Gastroesophageal sphincter (tissue), 4 donors: Measurements from ENCODE around the gene TCF12. TPM values are rescaled to one million over a fixed set of nuclear protein-coding genes. Genes with fewer than 3 reads are reported as not detected.

Experiments
- ATAC-seq: fragments of 150-250 bp; one replicate; pipeline ENCODE4 v1.9.1; 2016; ENCODE audit warnings: mild to moderate bottlenecking, moderate library complexity
- H3K27ac ChIP-seq, 4 donors: fragments of 200-600 bp; sonication (generic) in 3 of 4; 1 replicate in 3 of 4; 2 replicates in 1 of 4; pipeline ENCODE4 v1.5.1; 2016 to 2019
- H3K27me3 ChIP-seq: fragments of 200-600 bp; sonication (generic); one replicate; pipeline ENCODE4 v1.5.1; 2019
- H3K36me3 ChIP-seq, 2 donors: fragments of 200-600 bp; sonication (generic); one replicate each; pipeline ENCODE4 v1.5.1; 2019; ENCODE audit warnings: control low read depth in 1 of 2
- H3K4me1 ChIP-seq, 3 donors: fragments of 200-600 bp; sonication (generic); 1 replicate in 2 of 3; 2 replicates in 1 of 3; pipeline ENCODE4 v1.5.1; 2016 to 2019; ENCODE audit warnings: control low read depth in 2 of 3
- H3K4me3 ChIP-seq, 2 donors: fragments of 200-600 bp; sonication (generic); one replicate each; pipeline ENCODE4 v1.5.1; 2019; ENCODE audit warnings: mild to moderate bottlenecking in 1 of 2, moderate library complexity in 1 of 2
- H3K9me3 ChIP-seq, 3 donors: fragments of 200-600 bp; sonication (generic); one replicate each; pipeline ENCODE4 v1.5.1; 2017 to 2019; ENCODE audit warnings: control low read depth in 2 of 3
- CTCF ChIP-seq, 4 experiments: fragments of 200-600 bp in 2 of 4; fragments of 450-650 bp in 2 of 4; sonication (generic) in 1 of 4; IDR thresholded peaks; one replicate each; pipeline ENCODE4 v1.5.1; 2017 to 2019; ENCODE audit warnings: antibody characterized with exemption in 4 of 4, mild to moderate bottlenecking in 2 of 4, moderate library complexity in 2 of 4
- EP300 ChIP-seq: sonication (generic); formaldehyde crosslinking; IDR thresholded peaks from one replicate; pipeline ENCODE4 v1.6.1; 2017; ENCODE audit warnings: antibody characterized with exemption, mild to moderate bottlenecking
- POLR2A ChIP-seq, 2 donors: fragments of 450-650 bp; IDR thresholded peaks; one replicate each; pipeline ENCODE4 v1.6.1; 2017; ENCODE audit warnings: antibody characterized with exemption in 2 of 2, mild to moderate bottlenecking in 2 of 2, moderate library complexity in 1 of 2
- POLR2AphosphoS5 ChIP-seq: sonication (generic); formaldehyde crosslinking; IDR thresholded peaks from one replicate; pipeline ENCODE4 v1.6.1; 2017; ENCODE audit warnings: antibody characterized with exemption
- WGBS, 2 donors: methylation state at CpG; one replicate each; pipeline ENCODE4 v1.1.5; 2018; ENCODE audit warnings: low coverage in 1 of 2; 5-methylcytosine and 5-hydroxymethylcytosine counted together
- total RNA-seq, 4 donors: library from RNA; depleted of rRNA; stranded (reverse); fragments of >200 nt; gene quantifications; one replicate each; pipeline ENCODE4 v1.1.0, GENCODE V29; 2016

The TCF12 gene
- total RNA-seq, 4 donors from 2014 or later = 78.1 to 194 (median 154) TPM

GRCh38 chr15:57237676-57238075, 319.2 kb downstream of the TCF12 start:
- Histone ChIP-seq H3K4me1 (no peaks in the 10 kb centered on the region), H3K27ac (no peak overlapping the region), H3K9me3 (no peaks in the 10 kb centered on the region), H3K36me3 (peaks cover 7 to 46% of the 10 kb centered on the region in 2 donors), H3K4me3 (no peak overlapping the region), H3K27me3 (no peaks in the 10 kb centered on the region)
- no peak for TF ChIP-seq POLR2AphosphoS5
- TF ChIP-seq POLR2A (IDR thresholded peaks at IDR 0.05) = no peak
- no peak for TF ChIP-seq CTCF (IDR thresholded peaks at IDR 0.05)
- no peak for TF ChIP-seq EP300
- no peak for ATAC-seq
- 86 to 88% methylated on average over 1 of the region's 1 CpG for WGBS, 2 donors

GRCh38 chr15:57245130-57245529, 326.7 kb downstream of the TCF12 start:
- no peak for ATAC-seq
- Histone ChIP-seq H3K4me3 (no peak overlapping the region), H3K4me1 (no peaks in the 10 kb centered on the region), H3K27me3 (no peaks in the 10 kb centered on the region), H3K27ac (no peak overlapping the region), H3K36me3 (peaks cover 0 to 70% of the 10 kb centered on the region in 2 donors), H3K9me3 (no peaks in the 10 kb centered on the region)
- WGBS, 2 donors = 34 to 57% methylated on average over 1 to 2 of the region's 3 CpGs
- TF ChIP-seq CTCF (IDR thresholded peaks at IDR 0.05) = no peak
- no peak for TF ChIP-seq EP300
- TF ChIP-seq POLR2A (IDR thresholded peaks at IDR 0.05) = no peak
- TF ChIP-seq POLR2AphosphoS5 = no peak

DNA sequence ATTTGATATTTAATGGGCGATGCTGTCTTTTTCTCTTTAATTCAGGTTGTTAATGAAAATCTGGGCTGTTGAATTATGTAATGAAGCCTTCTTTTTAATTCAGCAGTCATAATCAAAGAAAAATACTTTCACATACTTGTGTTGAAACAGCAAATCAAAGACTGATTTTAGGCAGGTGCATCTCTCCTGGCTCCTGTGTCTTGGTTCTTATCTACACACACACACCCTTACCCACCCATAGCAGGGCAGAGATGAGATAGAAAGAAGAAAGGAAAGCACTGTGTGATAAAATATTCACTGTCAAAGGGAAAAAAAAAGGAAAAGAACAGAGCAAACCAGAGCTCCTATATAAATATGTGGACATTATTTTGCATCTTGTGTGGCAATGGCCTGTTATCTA, 327.3 kb downstream of the TCF12 start:
- 85 to 100% methylated on average over 1 of the region's 1 CpG for WGBS, 2 donors
- Histone ChIP-seq H3K9me3 (no peaks in the 10 kb centered on the region), H3K27me3 (no peaks in the 10 kb centered on the region), H3K36me3 (peaks cover 0 to 69% of the 10 kb centered on the region in 2 donors), H3K4me1 (no peaks in the 10 kb centered on the region), H3K27ac (no peak overlapping the region), H3K4me3 (no peak overlapping the region)
- no peak for ATAC-seq
- no peak for TF ChIP-seq CTCF (IDR thresholded peaks at IDR 0.05)
- TF ChIP-seq POLR2A (IDR thresholded peaks at IDR 0.05) = no peak
- TF ChIP-seq EP300 = no peak
- no peak for TF ChIP-seq POLR2AphosphoS5

DNA sequence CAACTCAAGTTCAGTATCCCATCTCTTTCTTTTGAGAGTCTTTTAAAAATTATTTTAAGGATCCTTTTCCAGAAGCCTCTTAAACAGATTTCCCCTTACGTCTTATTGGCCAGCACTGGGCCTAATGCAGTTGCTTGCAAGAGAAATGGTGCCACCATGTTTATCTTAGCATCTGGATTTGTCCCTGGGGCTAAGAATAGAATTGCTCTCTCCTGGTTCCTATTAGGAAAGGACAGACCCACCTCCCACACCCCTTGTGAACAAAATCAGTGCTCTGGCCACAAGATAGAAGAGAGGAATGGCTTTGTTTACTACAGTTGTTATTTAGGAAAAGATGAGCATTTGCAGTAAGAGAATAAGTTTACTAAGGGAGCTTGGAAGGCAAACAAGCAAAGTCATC, 329.6 kb downstream of the TCF12 start:
- Histone ChIP-seq H3K27me3 (no peaks in the 10 kb centered on the region), H3K36me3 (peaks cover 0 to 68% of the 10 kb centered on the region in 2 donors), H3K4me1 (peaks cover 0 to under 1% (median 0%) of the 10 kb centered on the region in 3 donors), H3K27ac (no peak overlapping the region), H3K9me3 (no peaks in the 10 kb centered on the region), H3K4me3 (no peak overlapping the region)
- 89% methylated on average over 1 of the region's 1 CpG; no CpG with 5 or more reads in 1 of the 2 donors for WGBS, 2 donors
- TF ChIP-seq CTCF (IDR thresholded peaks at IDR 0.05) (no peak), POLR2A (IDR thresholded peaks at IDR 0.05) (no peak), EP300 (no peak), POLR2AphosphoS5 (no peak)
- ATAC-seq = no peak

DNA sequence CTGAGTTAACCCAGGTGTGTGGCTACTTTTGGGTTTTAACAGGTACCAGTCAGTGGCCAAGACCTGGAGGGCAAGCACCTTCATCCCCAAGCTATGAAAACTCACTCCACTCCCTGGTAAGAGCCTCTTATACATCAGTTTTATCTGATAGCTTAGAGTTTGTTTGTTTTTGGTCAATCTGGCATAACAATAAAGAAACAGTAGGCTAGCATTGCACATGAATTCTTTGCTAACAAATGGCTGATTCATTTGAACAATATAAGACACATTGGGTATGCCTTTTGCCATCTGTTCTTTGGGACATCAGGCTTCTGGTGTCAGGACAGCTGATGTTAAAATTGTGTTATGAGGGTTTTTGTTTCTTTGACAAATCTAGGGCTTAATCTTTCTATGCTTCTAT, 332.9 kb downstream of the TCF12 start:
- Histone ChIP-seq H3K4me3 (no peak overlapping the region), H3K36me3 (peaks cover 0 to 71% of the 10 kb centered on the region in 2 donors), H3K27ac (no peak overlapping the region), H3K4me1 (peaks cover 0 to 8% (median 0%) of the 10 kb centered on the region in 3 donors), H3K27me3 (no peaks in the 10 kb centered on the region), H3K9me3 (no peaks in the 10 kb centered on the region)
- no peak for TF ChIP-seq POLR2A (IDR thresholded peaks at IDR 0.05)
- no peak for TF ChIP-seq POLR2AphosphoS5
- no peak for TF ChIP-seq EP300
- TF ChIP-seq CTCF (IDR thresholded peaks at IDR 0.05) = no peak
- ATAC-seq = no peak
